Kidney (tissue), 14 donors: Measurements from ENCODE around the gene ERAL1. TPM values are rescaled to one million over a fixed set of nuclear protein-coding genes. Genes with fewer than 3 reads are reported as not detected.
"Not testable (repeated sequence)": the region's sequence is repeated elsewhere in the genome, so short reads cannot be mapped to it uniquely, and the experiment has no call there.

Experiments
- DNase-seq, 5 donors: peaks; one replicate each; pipeline ENCODE4 v3.0.0-alpha.2; 2013 to 2020
- FAIRE-seq: peaks from 2 replicates; lab custom pipeline; 2012; peaks lifted over from hg19 to GRCh38; lab: Jason Lieb, UNC
- H3K27ac ChIP-seq, 2 donors: one replicate each; pipeline ENCODE4 v1.7.0; 2013; ENCODE audit warnings: low read depth in 2 of 2, low read length in 2 of 2, inconsistent platforms in 1 of 2
- H3K27me3 ChIP-seq: one replicate; pipeline ENCODE4 v1.7.1; 2013; ENCODE audit warnings: low read length, inconsistent platforms; ENCODE audit not compliant: control insufficient read depth, insufficient read depth
- H3K36me3 ChIP-seq, 3 donors: one replicate each; pipeline versions ENCODE4 v1.7.0 to v1.7.1; 2013; ENCODE audit warnings: low read length in 3 of 3, control low read depth in 1 of 3, inconsistent platforms in 1 of 3; ENCODE audit not compliant: insufficient read depth in 3 of 3, control insufficient read depth in 2 of 3
- H3K4me1 ChIP-seq, 3 donors: one replicate each; pipeline versions ENCODE4 v1.7.0 to v1.7.1; 2013; ENCODE audit warnings: low read length in 3 of 3, inconsistent platforms in 1 of 3, low read depth in 1 of 3; ENCODE audit not compliant: control insufficient read depth in 2 of 3, insufficient read depth in 2 of 3
- H3K4me3 ChIP-seq, 3 donors: one replicate each; pipeline versions ENCODE4 v1.7.0 to v1.8.1; 2013; ENCODE audit warnings: low read length in 3 of 3, control low read depth in 1 of 3, inconsistent platforms in 1 of 3
- H3K9ac ChIP-seq, 3 donors: one replicate each; pipeline versions ENCODE4 v1.7.0 to v1.7.1; 2013; ENCODE audit warnings: low read length in 3 of 3, control low read depth in 1 of 3, inconsistent platforms in 1 of 3
- H3K9me3 ChIP-seq, 3 donors: one replicate each; pipeline versions ENCODE4 v1.7.0 to v1.7.1; 2013; ENCODE audit warnings: low read length in 3 of 3, control low read depth in 1 of 3, inconsistent platforms in 1 of 3; ENCODE audit not compliant: control insufficient read depth in 2 of 3, insufficient read depth in 1 of 3
- CTCF ChIP-seq: IDR thresholded peaks from 3 replicates; pipeline ENCODE4 v1.5.1; 2012; ENCODE audit warnings: mild to moderate bottlenecking, moderate library complexity, borderline replicate concordance; ENCODE audit not compliant: insufficient read depth; ENCODE audit errors: extremely low read depth
- intact Hi-C: fragments of 100-400 bp; cut with DNase I; formaldehyde crosslinking; loops from one replicate; pipeline ENCODE4 v1.11.1; 2022
- polyA plus RNA-seq: library from polyadenylated mRNA; stranded (reverse); fragments of 350-450 nt; fragmentation: Illumina TruSeq; extraction: RNeasy Lipid Tissue Mini Kit (QIAGEN cat#74804); gene quantifications from one replicate; pipeline ENCODE4 v1.2.3, GENCODE V29; 2014; ENCODE audit warnings: low read depth, low replicate concordance; ENCODE audit not compliant: insufficient read depth
- total RNA-seq: library from RNA; stranded (reverse); fragmentation: NEBNext Ultra II Directional; extraction: Animal tissue kit (Norgen Biotek cat#: 25700); gene quantifications from one replicate; pipeline ENCODE4 v1.2.1, GENCODE V29; 2021
- donor health status: control.
- donor health status: control.
- donor health status: control.
- donor health status: control.
- donor health status: control.
- donor health status: DM: yes; HTN: yes; CAD: no.
- donor health status: Normal renal cell carcinoma (clear cell type).

The ERAL1 gene
- total and polyA plus RNA-seq, 2 donors from 2014 or later = 29.5 to 71.6 TPM

DNA sequence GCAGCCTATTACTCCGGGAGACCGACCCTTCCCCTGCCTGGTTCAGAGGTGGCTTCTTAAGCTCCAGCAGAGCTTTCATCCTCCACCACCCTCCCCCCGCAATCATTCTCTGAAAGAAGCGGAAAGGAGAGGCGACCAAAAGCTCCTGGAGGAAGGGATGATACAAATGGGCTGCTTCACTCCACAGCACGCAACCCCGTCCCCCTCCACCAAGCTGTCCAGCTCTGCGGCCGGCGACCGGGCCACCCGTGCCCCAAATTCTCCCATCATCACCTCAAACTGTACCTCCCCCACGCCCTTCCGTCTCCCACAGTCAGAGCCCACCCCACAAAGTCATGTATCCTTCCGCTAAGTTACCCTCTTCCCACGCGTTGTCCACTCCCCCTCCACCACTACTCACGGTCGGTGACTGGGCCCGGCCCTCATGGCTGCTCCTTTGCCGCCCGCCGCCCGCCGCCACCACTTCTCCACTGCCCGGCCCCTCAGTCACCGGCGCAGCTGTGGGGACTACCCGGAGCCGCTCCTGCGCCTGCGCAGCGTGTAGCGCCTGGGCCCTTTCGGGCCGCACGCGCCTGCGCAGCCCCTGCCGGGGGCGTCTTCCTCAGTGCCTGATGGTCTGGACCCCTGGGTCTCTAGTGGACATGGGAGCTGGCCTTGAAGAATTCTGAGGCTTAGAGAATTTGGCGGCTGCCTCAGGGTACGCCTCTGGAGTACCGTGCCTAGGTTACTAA is 12.4 kb upstream of the ERAL1 start, which contains the start of gene FAM222B:
Gene FAM222B (minus strand): TSS at position 509 of the 731 bp plus-strand sequence. CDS start 76,123 bp downstream, outside the sequence.
- intact Hi-C loops = no loop called here
- H3K36me3 ChIP-seq = no peaks in the 10 kb centered on the region
- H3K4me1 ChIP-seq = no peaks in the 10 kb centered on the region
- TF ChIP-seq CTCF = no peak
- H3K27ac ChIP-seq = peak within 1 kb of the TSS; percentile 76 to 82
- peak; percentile 92 to 97 (median 94) for DNase-seq
- H3K4me3 ChIP-seq = peak within 1 kb of the TSS; percentile 88 to 97 (median 92)
- H3K27me3 ChIP-seq = no peaks in the 10 kb centered on the region
- H3K9me3 ChIP-seq = no peaks in the 10 kb centered on the region
- H3K9ac ChIP-seq = peak within 1 kb of the TSS; percentile 83 to 94 (median 88)
- no peak for FAIRE-seq

GRCh38 chr17:28843816-28844148 is 11.0 kb upstream of the ERAL1 start:
- Histone ChIP-seq H3K36me3 (no peaks in the 10 kb centered on the region), H3K4me3 (no peak overlapping the region), H3K27ac (no peak overlapping the region), H3K4me1 (no peaks in the 10 kb centered on the region), H3K9ac (no peak overlapping the region), H3K27me3 (no peaks in the 10 kb centered on the region), H3K9me3 (no peaks in the 10 kb centered on the region)
- FAIRE-seq (no peak), DNase-seq (no peak)
- no peak for TF ChIP-seq CTCF
- intact Hi-C loops = no loop called here

DNA sequence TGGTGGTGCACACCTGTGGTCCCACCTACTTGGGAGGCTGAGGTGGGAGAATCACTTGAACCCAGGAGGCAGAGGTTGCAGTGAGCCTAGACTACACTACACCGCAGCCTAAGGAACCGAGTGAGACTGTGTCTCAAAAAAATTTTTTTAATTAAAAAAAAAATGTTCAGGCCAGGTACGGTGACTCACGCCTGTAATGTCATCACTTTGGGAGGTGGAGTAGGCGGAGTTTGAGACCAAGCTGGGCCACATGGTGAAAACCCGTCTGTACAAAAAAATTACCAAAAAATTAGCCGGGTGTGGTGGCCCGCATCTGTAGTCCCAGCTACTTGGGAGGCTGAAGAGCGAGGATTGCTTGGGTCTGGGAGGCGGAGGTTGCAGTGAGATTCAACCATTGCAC is 8.6 kb upstream of the ERAL1 start:
- Histone ChIP-seq H3K27me3 (no peaks in the 10 kb centered on the region), H3K9ac (no peak overlapping the region), H3K4me1 (no peaks in the 10 kb centered on the region), H3K9me3 (no peaks in the 10 kb centered on the region), H3K36me3 (no peaks in the 10 kb centered on the region), H3K4me3 (no peak overlapping the region), H3K27ac (no peak overlapping the region)
- peak in 1 of 5 donors; percentile 12 for DNase-seq
- FAIRE-seq = no peak
- intact Hi-C loops = no loop called here
- no peak for TF ChIP-seq CTCF

DNA sequence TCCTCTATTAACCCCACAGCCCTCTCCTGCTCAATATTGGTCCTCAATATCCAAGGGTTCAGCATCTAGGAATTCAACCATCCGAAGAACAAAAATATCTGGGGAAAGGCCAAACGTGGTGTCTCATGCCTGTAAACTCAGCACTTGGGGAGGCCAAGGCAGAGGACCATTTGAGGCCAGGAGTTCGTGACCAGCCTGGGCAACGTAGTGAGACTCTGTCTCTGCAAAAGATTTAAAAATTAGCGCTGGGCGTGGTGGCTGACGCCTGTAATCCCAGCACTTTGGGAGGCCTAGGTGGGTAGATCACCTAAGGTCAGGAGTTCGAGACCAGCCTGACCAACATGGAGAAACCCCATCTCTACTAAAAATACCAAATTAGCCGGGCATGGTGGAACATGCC is 8.1 kb upstream of the ERAL1 start:
- H3K27ac ChIP-seq, H3K9ac ChIP-seq, FAIRE-seq, H3K9me3 ChIP-seq, H3K27me3 ChIP-seq, H3K4me3 ChIP-seq, intact Hi-C loops, H3K4me1 ChIP-seq, H3K36me3 ChIP-seq: not testable (repeated sequence)
- peak in 1 of 5 donors; percentile 11 for DNase-seq
